MM.1S (cell line): Measurements from ENCODE around the gene MOXD1.

Experiments
- EZH2 ChIP-seq: fragments of 300-600 bp; sonication (generic); optimal IDR thresholded peaks from 2 replicates; pipeline ENCODE3; 2017; ENCODE audit warnings: low read depth, mild to moderate bottlenecking, antibody characterized with exemption, low read length, mixed read lengths
- TF ChIP-seq, protein P1 (sequence below): fragments of 300-600 bp; sonication (generic); IDR thresholded peaks from 2 replicates; pipeline ENCODE4 v1.5.1; 2016; ENCODE audit warnings: antibody characterized with exemption, low read length, mixed read lengths

DNA sequence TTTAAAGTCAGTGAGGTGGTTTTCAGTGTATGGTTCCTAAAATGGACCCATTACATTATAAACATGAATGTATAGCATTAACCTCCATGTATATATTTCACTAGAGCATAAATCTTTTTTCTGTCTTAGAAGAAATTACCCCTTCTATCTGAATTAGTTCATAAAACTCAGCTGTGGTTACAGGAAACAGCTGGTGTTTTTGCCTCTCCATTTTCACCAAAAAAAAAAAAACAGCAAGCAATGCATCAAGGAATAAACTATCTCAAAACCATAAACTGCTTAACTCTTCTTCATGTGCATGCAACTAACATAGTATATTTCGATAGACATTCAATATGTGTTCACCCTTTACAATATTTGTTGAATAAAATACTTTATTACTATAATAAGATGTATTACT is 40.2 kb downstream of the MOXD1 start:
- TF ChIP-seq, protein P1, sequence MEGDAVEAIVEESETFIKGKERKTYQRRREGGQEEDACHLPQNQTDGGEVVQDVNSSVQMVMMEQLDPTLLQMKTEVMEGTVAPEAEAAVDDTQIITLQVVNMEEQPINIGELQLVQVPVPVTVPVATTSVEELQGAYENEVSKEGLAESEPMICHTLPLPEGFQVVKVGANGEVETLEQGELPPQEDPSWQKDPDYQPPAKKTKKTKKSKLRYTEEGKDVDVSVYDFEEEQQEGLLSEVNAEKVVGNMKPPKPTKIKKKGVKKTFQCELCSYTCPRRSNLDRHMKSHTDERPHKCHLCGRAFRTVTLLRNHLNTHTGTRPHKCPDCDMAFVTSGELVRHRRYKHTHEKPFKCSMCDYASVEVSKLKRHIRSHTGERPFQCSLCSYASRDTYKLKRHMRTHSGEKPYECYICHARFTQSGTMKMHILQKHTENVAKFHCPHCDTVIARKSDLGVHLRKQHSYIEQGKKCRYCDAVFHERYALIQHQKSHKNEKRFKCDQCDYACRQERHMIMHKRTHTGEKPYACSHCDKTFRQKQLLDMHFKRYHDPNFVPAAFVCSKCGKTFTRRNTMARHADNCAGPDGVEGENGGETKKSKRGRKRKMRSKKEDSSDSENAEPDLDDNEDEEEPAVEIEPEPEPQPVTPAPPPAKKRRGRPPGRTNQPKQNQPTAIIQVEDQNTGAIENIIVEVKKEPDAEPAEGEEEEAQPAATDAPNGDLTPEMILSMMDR, result no peak
- TF ChIP-seq EZH2, result no peak
